GM18907 (cell line): ENCODE results near the gene ACVR1B.
"Not testable (repeated sequence)": the region's sequence is repeated elsewhere in the genome, so short reads cannot be mapped to it uniquely, and the experiment has no call there.

Experiments
- ATAC-seq: cut with Tn5 transposase; IDR thresholded peaks from one replicate; pipeline ENCODE4 v1.9.1; 2021; ENCODE audit warnings: mild to moderate bottlenecking, moderate library complexity; ENCODE audit not compliant: unreplicated experiment

Gene ACVR1B

DNA sequence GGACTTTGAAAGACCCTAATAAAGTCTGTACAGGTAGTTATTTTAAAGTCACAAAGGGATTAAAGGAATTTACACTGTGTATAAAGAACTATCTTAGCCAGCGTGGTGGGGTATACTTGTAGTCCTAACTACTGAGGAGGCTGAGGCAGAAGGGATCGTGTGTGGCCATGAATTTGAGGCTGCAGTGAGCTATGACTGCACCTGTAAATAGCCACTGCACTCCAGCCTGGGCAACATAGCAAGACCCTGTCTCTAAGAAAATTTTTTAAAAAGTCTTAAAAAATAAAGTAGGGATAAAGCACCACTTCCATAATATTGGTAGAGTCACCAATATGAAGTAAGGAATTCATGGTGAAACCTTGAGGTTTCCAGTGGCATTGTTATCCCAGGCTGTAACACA is 18.1 kb downstream of the ACVR1B start:
- no peak for ATAC-seq

DNA sequence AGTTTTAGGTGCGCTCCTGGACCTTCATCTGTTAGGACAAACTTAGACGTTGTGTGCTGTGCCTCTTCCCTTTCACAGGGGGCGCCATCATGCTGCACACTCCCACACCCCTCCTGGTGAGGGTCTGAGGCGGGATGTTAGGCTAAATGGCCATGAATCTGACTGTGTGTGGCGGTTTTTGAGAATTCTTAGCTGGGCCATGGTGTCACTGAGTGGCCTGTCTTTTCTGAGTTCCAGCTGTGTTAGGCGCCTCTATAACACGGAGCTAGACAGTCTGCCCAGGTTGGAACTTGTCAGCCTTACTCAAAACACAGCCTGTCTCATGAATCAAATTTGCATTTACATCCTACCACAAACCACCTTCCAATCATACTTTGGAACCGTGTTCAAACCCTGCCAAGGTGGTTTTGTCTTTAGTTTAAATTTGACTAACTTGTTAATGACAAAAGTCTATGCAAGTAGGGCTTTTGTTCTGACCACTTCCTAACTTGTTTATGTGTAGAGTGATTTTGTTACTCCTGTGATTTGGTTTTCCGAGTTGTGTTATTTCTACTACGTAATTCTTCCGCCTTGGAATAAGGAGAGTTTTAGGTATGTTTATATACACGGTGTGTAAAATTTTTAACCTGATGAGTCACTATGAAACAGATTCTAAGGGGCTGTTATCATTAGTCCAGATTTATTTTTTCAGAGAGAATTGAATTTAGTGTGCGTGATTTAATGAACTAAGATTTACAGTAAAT is 19.6 kb downstream of the ACVR1B start:
- peak; percentile 89 for ATAC-seq

DNA sequence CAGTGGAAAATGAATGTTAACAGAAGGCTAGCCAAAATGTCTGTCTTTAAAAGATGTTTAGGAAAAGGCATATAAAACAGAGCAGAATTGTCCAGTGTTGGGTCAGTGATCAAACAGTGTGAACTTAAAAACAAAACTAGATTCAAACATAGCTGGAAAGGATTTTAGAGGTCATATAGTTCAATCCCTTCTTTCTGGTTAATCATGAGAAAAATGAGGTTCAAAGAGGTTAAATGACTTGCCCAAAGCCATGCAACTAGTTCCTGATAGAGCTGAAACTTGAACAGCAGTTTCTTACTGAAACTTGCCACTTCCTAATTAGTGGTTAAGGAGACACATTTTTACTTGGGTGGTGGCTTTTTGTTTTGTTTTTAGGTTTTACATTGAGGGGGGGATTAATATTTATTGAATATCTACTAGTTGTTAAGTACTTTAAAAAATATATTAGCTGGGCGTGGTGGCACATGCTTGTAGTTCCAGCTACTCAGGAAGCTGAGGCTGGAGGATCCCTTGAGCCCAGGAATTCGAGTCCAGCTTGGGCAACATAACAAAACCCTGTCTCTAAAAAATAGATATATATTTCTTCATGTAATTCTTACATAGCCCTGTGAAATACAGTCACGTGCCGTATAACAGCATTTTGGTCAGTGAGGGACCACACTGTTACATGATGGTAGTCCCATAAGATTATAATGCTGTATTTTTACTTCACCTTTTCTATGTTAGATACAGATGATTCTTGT is 20.4 kb downstream of the ACVR1B start:
- ATAC-seq = peak; percentile 36

GRCh38 chr12:51972422-51972812 is 20.9 kb downstream of the ACVR1B start:
- ATAC-seq = no peak

- ATAC-seq = no peak
Measured at GRCh38 chr12:51972849-51973273, 21.4 kb downstream of the ACVR1B start.

DNA sequence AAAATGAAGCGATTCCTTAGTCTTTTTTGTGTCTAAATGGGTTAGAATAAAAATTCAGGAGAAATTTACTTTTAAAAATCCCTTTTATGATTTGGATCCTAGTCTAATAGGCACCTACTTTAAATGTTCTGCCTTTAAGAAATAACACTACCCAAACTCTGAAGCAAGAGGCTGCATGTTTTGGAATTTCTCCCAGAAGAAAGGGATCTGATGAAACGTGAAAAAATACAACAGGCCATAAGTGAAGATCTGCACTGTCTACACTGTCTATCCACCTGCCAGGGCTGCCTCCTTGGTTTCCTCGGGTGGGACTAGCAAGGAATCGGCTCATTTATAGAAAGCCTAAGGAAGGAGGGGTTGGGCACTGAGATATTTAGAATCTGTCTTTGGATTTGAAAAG is 22.1 kb downstream of the ACVR1B start:
- ATAC-seq = no peak

DNA sequence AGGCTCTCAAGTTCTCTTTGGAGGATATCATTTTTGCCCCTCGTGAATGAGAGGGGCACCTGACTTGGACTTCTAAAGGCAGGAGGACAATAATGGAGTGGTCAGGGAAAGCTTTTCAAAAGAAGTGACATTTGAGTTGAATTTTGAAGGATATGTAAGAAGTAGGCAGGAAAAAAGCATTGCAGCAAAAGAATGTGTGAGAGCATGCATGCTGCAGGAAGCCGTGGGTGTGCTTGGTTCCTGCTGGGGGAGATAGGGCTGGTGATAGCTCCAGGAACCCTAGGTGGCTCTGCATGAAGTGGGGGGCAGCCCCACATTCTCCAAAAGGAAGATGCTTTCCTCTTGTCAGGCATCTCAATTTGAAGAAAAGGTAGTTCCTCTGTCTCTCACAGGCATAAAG is 23.1 kb downstream of the ACVR1B start:
- no peak for ATAC-seq

GRCh38 chr12:51975196-51975595 is 23.7 kb downstream of the ACVR1B start:
- no peak for ATAC-seq

GRCh38 chr12:51976376-51977160 is 25.1 kb downstream of the ACVR1B start:
- ATAC-seq = no peak

- ATAC-seq = no peak
Measured at GRCh38 chr12:51977320-51977753, 25.8 kb downstream of the ACVR1B start.

DNA sequence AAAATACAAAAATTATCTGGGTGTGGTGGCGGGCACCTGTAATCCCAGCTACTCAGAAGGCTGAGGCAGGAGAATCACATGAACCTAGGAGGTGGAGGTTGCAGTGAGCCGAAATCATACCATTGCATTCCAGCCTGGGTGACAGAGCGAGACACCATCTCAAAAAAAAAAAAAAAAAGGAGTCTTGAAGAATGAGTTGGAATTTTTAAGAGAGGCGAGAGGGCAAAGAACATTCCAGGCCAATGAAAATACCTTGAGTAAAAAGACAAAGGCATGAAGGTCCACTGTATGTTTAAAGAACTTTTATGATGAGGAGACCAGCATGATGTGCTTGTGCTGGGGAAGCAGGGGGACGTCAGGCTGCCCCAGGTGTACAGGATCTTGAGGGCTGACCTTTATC is 27.8 kb downstream of the ACVR1B start:
- ATAC-seq = not testable (repeated sequence)

DNA sequence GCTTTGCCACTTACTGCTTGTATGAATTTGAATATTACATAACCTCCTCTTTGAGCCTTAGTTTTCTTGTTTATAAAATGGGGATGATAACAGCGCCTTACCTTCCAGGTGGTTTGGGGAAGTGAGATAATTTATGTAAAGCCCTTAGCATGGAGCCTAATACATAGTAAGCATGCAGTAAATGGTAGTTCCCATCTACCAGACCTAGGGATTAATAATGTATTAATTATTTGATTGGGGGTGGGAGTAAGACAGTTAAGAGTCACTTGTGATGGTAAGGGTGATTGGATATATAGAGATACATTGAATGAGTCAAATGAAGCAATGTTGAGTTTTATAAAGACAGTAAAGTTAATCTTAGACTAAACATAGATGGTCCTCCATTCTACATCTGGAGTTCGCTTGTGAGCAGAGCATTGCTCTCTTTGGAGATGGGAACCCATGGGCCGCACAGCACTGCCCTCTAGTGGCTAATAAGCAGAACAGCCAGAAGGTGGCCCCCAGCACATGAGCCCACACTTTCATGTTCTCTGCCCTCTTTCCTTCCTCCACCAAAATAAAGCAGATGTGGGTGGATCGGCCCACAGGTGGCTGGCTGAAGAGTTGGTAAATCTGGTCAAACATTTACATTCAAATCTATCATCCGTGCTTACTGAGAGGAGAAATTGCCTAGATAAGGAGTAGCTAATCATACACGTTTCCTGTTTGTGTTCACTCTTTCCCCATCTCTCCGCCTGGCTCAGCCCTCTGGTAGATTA is 28.7 kb downstream of the ACVR1B start:
- peak; percentile 80 for ATAC-seq

GRCh38 chr12:51980809-51981127 is 29.3 kb downstream of the ACVR1B start:
- no peak for ATAC-seq

DNA sequence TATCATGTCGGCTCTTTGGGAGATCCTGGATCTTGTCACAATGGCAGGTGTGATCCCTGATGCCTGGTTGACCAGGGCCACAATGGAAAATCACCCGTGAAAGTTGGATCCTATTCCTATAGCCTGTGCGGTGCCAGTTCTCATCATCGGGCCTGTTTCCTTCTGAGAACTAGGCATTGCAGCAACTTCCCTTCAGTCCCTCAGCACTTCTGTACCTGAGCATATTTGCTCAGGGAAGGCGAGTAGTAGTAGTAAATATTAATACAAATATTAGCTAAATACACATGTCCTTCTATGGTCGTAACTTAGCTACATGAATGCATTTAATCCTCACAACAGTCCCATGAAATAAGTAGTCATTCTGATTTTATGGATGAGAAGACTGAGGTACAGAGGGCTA is 33.2 kb downstream of the ACVR1B start:
- no peak for ATAC-seq

- no peak for ATAC-seq
Measured at GRCh38 chr12:51985154-51985835, 33.8 kb downstream of the ACVR1B start.

GRCh38 chr12:51986834-51987233 is 35.3 kb downstream of the ACVR1B start:
- ATAC-seq = no peak

DNA sequence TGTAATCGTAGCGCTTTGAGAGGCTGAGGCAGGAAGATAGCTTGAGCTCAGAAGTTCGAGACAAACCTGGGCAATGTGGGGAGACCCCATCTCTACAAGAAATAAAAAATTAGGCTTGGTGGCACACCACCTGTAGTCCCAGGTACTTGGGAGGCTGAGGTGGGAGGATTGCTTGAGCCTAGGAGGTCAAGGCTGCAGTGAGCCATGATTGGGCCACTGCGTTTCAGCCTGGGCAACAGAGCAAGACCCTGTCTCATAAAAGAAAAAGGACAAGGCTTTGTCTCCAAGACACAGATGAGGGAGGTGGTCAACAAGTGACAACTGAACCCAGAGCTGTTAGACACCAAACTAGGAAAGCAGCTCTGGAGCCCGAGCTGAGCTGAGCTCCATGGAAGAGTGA is 40.7 kb downstream of the ACVR1B start:
- no peak for ATAC-seq

DNA sequence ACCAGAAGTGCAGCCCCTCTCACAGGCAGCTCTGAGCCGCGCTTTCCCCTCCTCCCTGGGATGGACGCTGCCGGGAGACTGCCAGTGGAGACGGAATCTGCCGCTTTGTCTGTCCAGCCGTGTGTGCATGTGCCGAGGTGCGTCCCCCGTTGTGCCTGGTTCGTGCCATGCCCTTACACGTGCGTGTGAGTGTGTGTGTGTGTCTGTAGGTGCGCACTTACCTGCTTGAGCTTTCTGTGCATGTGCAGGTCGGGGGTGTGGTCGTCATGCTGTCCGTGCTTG is 43.0 kb downstream of the ACVR1B start:
- no peak for ATAC-seq

- no peak for ATAC-seq
Measured at GRCh38 chr12:51994959-51995358, 43.5 kb downstream of the ACVR1B start.

DNA sequence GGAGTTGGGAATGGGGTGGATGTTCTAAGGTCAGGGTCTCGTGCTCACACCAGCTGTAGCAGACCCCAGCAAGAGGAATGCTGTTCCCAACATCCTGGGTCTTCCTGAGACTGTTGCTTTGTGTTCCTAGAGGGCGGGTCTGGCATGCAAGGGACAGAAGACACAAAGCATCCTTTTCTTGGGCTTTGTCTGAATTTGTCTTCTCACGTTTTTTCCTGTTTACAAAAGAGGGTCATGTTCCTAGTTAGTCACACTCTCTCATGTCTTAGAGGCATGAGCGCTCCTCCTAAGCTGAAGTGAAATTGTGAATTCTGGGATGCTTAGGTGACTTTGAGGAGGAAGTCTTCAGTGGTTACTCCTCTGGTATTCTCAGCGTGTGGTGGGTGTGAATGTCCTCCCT is 45.6 kb downstream of the ACVR1B start:
- ATAC-seq = no peak
